Astrocyte (in vitro differentiated cells and primary cell): ENCODE measurements around the gene UBE2E2. TPM values are rescaled to one million over a fixed set of nuclear protein-coding genes. Genes with fewer than 3 reads are reported as not detected.
A peak's percentile ranks its signal among the peaks of the same experiment; 100 is the strongest.

ENCODE experiments used
- DNase-seq: peaks from one replicate; pipeline ENCODE4 v3.0.0-alpha.2; 2010; ENCODE audit warnings: low read depth
- FAIRE-seq: peaks from 2 replicates; lab custom pipeline; 2011; peaks lifted over from hg19 to GRCh38; lab: Jason Lieb, UNC
- H2AFZ ChIP-seq: 2 replicates; pipeline ENCODE4 v1.6.0; 2012; ENCODE audit warnings: low read depth, low read length, inconsistent platforms
- H3K27ac ChIP-seq: 2 replicates; pipeline ENCODE4 v1.5.1; 2011; ENCODE audit warnings: low read depth, low read length, inconsistent platforms
- H3K27me3 ChIP-seq: 2 replicates; pipeline ENCODE4 v1.6.0; 2011; ENCODE audit warnings: low read length, inconsistent platforms; ENCODE audit not compliant: insufficient read depth
- H3K36me3 ChIP-seq: 2 replicates; pipeline ENCODE4 v1.5.1; 2011; ENCODE audit warnings: low read length, inconsistent platforms; ENCODE audit not compliant: insufficient read depth
- H3K4me1 ChIP-seq: 2 replicates; pipeline ENCODE4 v1.5.1; 2011; ENCODE audit warnings: low read length, inconsistent platforms; ENCODE audit not compliant: insufficient read depth
- H3K4me2 ChIP-seq: 2 replicates; pipeline ENCODE4 v1.6.0; 2012; ENCODE audit warnings: low read length, inconsistent platforms
- H3K4me3 ChIP-seq: 2 replicates; pipeline ENCODE4 v1.5.1; 2011; ENCODE audit warnings: low read depth, mild to moderate bottlenecking, low read length, inconsistent platforms; ENCODE audit not compliant: insufficient read depth
- H3K79me2 ChIP-seq: 2 replicates; pipeline ENCODE4 v1.6.0; 2012; ENCODE audit warnings: mild to moderate bottlenecking, low read length, inconsistent platforms; ENCODE audit not compliant: insufficient read depth
- H3K9ac ChIP-seq: 2 replicates; pipeline ENCODE4 v1.6.0; 2012; ENCODE audit warnings: mild to moderate bottlenecking, low read length, inconsistent platforms
- H3K9me3 ChIP-seq: 2 replicates; pipeline ENCODE4 v1.5.1; 2012; ENCODE audit warnings: low read depth, mild to moderate bottlenecking, low read length, inconsistent platforms; ENCODE audit not compliant: insufficient read depth
- H4K20me1 ChIP-seq: 2 replicates; pipeline ENCODE4 v1.6.0; 2012; ENCODE audit warnings: low read length, inconsistent platforms; ENCODE audit not compliant: insufficient read depth
- H3K27ac Mint-ChIP-seq: one replicate; pipeline ENCODE4 v1.8.0; 2021; ENCODE audit warnings: mild to moderate bottlenecking, mixed read lengths; ENCODE audit not compliant: unreplicated experiment
- H3K27me3 Mint-ChIP-seq: one replicate; pipeline ENCODE4 v1.8.0; 2021; ENCODE audit warnings: low read depth, mixed read lengths; ENCODE audit not compliant: unreplicated experiment
- H3K36me3 Mint-ChIP-seq: one replicate; pipeline ENCODE4 v1.8.0; 2021; ENCODE audit warnings: low read depth, mixed read lengths; ENCODE audit not compliant: unreplicated experiment
- H3K4me1 Mint-ChIP-seq: one replicate; pipeline ENCODE4 v1.8.0; 2021; ENCODE audit warnings: low read depth, mixed read lengths; ENCODE audit not compliant: unreplicated experiment
- H3K4me3 Mint-ChIP-seq: one replicate; pipeline ENCODE4 v1.8.0; 2021; ENCODE audit warnings: mild to moderate bottlenecking, moderate library complexity, mixed read lengths; ENCODE audit not compliant: unreplicated experiment
- H3K9me3 Mint-ChIP-seq: one replicate; pipeline ENCODE4 v1.8.0; 2021; ENCODE audit warnings: mild to moderate bottlenecking, mixed read lengths; ENCODE audit not compliant: unreplicated experiment
- EZH2 ChIP-seq: IDR thresholded peaks from 2 replicates; pipeline ENCODE4 v1.6.1; 2012; ENCODE audit warnings: mild to moderate bottlenecking, low read length, inconsistent platforms; ENCODE audit not compliant: insufficient read depth
- total RNA-seq: library from RNA; stranded (reverse); gene quantifications from 2 replicates; pipeline ENCODE4 v1.2.1, GENCODE V29; 2021
- TF ChIP-seq, protein P1 (sequence below): IDR thresholded peaks from 2 replicates; pipeline ENCODE4 v1.5.1; 2011; ENCODE audit warnings: low read depth, mild to moderate bottlenecking, inconsistent platforms, low read length, moderate library complexity; ENCODE audit not compliant: insufficient read depth

UBE2E2 gene
- total RNA-seq, 1 donor from 2014 or later = 89.8 TPM

DNA sequence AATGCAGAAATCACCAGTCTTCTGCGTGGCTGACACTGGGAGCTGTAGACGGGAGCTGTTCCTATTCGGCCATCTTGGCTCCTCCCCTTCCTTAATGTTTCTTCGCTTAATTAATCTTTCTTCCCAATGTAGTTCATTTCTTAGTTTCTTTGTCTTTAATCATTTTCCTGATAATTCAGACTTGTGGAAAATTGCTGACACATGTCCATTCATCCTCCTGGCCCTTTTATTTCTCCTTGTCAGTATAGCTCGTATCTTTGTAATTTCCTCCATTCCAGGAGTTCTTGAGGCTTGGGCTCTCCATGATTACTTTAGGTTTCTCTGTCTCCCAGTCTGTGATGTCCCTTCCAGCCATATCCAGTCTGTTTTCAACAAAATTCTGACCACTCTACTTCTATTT is 98.7 kb downstream of the UBE2E2 start:
- Histone ChIP-seq H3K9ac (no peak overlapping the region), H2AFZ (no peak overlapping the region), H3K79me2 (peaks cover 21% of the 10 kb centered on the region), H4K20me1 (peaks cover 22% of the 10 kb centered on the region), H3K27ac (no peak overlapping the region), H3K4me2 (no peak overlapping the region), H3K27me3 (no peaks in the 10 kb centered on the region), H3K4me1 (no peaks in the 10 kb centered on the region), H3K4me3 (no peak overlapping the region), H3K36me3 (no peaks in the 10 kb centered on the region), H3K9me3 (no peaks in the 10 kb centered on the region)
- peaks cover 2% of the 10 kb centered on the region for H3K36me3 Mint-ChIP-seq
- TF ChIP-seq, protein P1, sequence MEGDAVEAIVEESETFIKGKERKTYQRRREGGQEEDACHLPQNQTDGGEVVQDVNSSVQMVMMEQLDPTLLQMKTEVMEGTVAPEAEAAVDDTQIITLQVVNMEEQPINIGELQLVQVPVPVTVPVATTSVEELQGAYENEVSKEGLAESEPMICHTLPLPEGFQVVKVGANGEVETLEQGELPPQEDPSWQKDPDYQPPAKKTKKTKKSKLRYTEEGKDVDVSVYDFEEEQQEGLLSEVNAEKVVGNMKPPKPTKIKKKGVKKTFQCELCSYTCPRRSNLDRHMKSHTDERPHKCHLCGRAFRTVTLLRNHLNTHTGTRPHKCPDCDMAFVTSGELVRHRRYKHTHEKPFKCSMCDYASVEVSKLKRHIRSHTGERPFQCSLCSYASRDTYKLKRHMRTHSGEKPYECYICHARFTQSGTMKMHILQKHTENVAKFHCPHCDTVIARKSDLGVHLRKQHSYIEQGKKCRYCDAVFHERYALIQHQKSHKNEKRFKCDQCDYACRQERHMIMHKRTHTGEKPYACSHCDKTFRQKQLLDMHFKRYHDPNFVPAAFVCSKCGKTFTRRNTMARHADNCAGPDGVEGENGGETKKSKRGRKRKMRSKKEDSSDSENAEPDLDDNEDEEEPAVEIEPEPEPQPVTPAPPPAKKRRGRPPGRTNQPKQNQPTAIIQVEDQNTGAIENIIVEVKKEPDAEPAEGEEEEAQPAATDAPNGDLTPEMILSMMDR = no peak
- no peak for TF ChIP-seq EZH2
- peak overlapping the region; percentile 63 for H3K27ac Mint-ChIP-seq
- no peaks in the 10 kb centered on the region for H3K27me3 Mint-ChIP-seq
- FAIRE-seq (no peak), DNase-seq (no peak)
- peaks cover 37% of the 10 kb centered on the region for H3K4me1 Mint-ChIP-seq
- no peak overlapping the region for H3K4me3 Mint-ChIP-seq
- H3K9me3 Mint-ChIP-seq = peaks cover 5% of the 10 kb centered on the region

DNA sequence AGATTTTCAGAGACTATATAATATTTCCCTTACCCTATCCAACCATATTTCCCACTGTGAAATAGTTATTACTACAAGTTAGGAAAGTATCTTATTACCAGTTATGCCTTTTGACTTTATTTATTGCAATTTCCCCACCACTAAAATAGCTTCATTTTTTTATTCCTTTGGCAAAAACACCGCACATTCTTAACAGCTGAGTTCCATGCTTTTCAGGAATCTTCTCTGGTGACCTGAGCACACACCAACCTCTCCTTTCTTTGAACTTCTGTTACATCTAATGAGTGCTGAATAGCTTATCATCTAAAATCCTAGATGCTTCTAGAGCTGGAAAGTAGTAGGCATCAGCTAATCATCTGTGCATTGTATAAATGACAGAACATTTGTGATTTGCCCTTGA is 99.1 kb downstream of the UBE2E2 start:
- Histone ChIP-seq H4K20me1 (peaks cover 22% of the 10 kb centered on the region), H3K27ac (no peak overlapping the region), H3K9ac (no peak overlapping the region), H2AFZ (no peak overlapping the region), H3K4me2 (no peak overlapping the region), H3K27me3 (no peaks in the 10 kb centered on the region), H3K4me1 (no peaks in the 10 kb centered on the region), H3K4me3 (no peak overlapping the region), H3K79me2 (peaks cover 25% of the 10 kb centered on the region), H3K9me3 (no peaks in the 10 kb centered on the region), H3K36me3 (no peaks in the 10 kb centered on the region)
- H3K4me3 Mint-ChIP-seq = no peak overlapping the region
- peaks cover 2% of the 10 kb centered on the region for H3K36me3 Mint-ChIP-seq
- H3K4me1 Mint-ChIP-seq = peaks cover 37% of the 10 kb centered on the region
- FAIRE-seq (no peak), DNase-seq (peak; percentile 64)
- H3K27ac Mint-ChIP-seq = peak overlapping the region; percentile 63
- TF ChIP-seq, protein P1 = no peak
- TF ChIP-seq EZH2 = no peak
- H3K9me3 Mint-ChIP-seq = peaks cover 4% of the 10 kb centered on the region
- no peaks in the 10 kb centered on the region for H3K27me3 Mint-ChIP-seq

- Histone ChIP-seq H3K27me3 (no peaks in the 10 kb centered on the region), H2AFZ (no peak overlapping the region), H3K79me2 (peaks cover 28% of the 10 kb centered on the region), H3K4me3 (no peak overlapping the region), H3K36me3 (no peaks in the 10 kb centered on the region), H3K4me1 (no peaks in the 10 kb centered on the region), H3K9ac (no peak overlapping the region), H3K9me3 (no peaks in the 10 kb centered on the region), H3K27ac (no peak overlapping the region), H4K20me1 (peaks cover 24% of the 10 kb centered on the region), H3K4me2 (no peak overlapping the region)
- Mint-ChIP-seq H3K36me3 (peaks cover 2% of the 10 kb centered on the region), H3K9me3 (peaks cover 4% of the 10 kb centered on the region), H3K27ac (peak overlapping the region; percentile 34), H3K27me3 (no peaks in the 10 kb centered on the region), H3K4me3 (no peak overlapping the region), H3K4me1 (peaks cover 38% of the 10 kb centered on the region)
- DNase-seq (no peak), FAIRE-seq (no peak)
- TF ChIP-seq, protein P1 = no peak
- TF ChIP-seq EZH2 = no peak
Observed at GRCh38 chr3:23303601-23304217, 100.6 kb downstream of the UBE2E2 start.
